Testis (tissue), 2 donors: ENCODE data around the gene NPHP1.

Experiments used
- POLR2A ChIP-seq: fragments of 450-650 bp; IDR thresholded peaks from one replicate; pipeline ENCODE4 v1.6.1; 2017; ENCODE audit warnings: antibody characterized with exemption, mild to moderate bottlenecking, moderate library complexity
- TF ChIP-seq, protein P1 (sequence below), 3 experiments: fragments of 450-650 bp in 2 of 3; fragments of 200-600 bp in 1 of 3; sonication (generic) in 1 of 3; IDR thresholded peaks; one replicate each; pipeline ENCODE4 v1.5.1; 2016 to 2019; ENCODE audit warnings: antibody characterized with exemption in 3 of 3, mild to moderate bottlenecking in 2 of 3, moderate library complexity in 1 of 3

DNA sequence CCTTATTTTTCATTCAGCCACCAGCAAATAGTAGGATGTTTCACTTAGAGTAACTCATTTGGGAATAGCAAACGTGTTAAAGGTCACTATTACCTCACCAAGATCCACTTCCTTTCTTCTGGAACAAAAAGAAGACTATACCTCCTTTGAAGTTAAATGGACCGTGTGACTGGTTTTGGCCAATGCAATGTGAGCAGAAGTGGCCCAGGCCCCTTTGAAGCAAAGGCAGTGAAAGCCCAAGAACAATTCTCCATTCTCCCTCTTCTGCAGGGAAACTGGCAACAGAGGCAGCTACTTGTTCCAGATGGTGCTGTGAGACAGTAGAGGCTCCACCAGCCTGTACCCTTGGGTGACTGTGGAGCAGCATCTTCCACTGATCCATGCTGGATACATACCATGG, 77.9 kb downstream of the NPHP1 start:
- TF ChIP-seq, protein P1, sequence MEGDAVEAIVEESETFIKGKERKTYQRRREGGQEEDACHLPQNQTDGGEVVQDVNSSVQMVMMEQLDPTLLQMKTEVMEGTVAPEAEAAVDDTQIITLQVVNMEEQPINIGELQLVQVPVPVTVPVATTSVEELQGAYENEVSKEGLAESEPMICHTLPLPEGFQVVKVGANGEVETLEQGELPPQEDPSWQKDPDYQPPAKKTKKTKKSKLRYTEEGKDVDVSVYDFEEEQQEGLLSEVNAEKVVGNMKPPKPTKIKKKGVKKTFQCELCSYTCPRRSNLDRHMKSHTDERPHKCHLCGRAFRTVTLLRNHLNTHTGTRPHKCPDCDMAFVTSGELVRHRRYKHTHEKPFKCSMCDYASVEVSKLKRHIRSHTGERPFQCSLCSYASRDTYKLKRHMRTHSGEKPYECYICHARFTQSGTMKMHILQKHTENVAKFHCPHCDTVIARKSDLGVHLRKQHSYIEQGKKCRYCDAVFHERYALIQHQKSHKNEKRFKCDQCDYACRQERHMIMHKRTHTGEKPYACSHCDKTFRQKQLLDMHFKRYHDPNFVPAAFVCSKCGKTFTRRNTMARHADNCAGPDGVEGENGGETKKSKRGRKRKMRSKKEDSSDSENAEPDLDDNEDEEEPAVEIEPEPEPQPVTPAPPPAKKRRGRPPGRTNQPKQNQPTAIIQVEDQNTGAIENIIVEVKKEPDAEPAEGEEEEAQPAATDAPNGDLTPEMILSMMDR (IDR thresholded peaks at IDR 0.05), result no peak
- no peak for TF ChIP-seq POLR2A
